HL-60 (cell line): ENCODE measurements around the gene RANBP3.

Experiments
- GABPA ChIP-seq: IDR thresholded peaks from 2 replicates; pipeline ENCODE4 v1.6.1; 2012; ENCODE audit warnings: low read depth
- POLR2AphosphoS5 ChIP-seq: IDR thresholded peaks from 2 replicates; pipeline ENCODE4 v1.6.1; 2012; ENCODE audit warnings: low read depth
- TF ChIP-seq, protein P1 (sequence below): IDR thresholded peaks from one replicate; pipeline ENCODE4 v1.5.1; 2011; ENCODE audit warnings: low read length, control low read depth, inconsistent platforms; ENCODE audit not compliant: insufficient read depth
- TF ChIP-seq, protein P2 (sequence below): IDR thresholded peaks from 2 replicates; pipeline ENCODE4 v1.6.1; 2012; ENCODE audit warnings: low read depth; ENCODE audit not compliant: insufficient replicate concordance

DNA sequence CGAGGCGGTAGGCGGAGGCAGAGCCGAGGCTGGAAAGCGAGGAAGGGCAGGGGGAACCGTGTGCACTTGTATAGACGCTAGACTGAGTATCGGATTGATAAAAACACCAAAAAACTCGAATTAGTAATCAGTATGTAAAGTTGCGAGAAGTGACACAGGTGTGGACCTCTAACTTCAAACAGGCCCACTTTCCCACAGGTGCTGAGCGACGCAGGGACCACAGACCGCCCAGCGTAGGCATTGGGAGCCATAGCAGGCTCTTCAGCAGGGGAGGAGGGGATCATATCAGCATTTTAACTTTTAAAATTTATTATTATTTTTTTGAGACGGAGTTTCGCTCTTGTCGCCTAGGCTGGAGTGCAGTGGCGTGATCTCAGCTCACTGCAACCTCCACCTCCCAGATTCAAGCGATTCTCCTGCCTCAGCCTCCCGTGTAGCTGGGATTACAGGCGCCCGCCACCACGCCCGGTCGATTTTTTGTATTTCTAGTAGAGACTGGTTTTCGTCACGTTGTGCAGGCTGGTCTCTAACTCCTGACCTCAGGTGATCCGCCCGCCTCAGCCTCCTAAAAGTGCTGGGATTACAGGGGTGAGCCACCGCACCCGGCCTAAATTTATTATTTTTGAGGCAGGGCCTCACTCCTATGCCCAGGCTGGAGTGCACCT is 72.7 kb downstream of the RANBP3 start:
- TF ChIP-seq, protein P1, sequence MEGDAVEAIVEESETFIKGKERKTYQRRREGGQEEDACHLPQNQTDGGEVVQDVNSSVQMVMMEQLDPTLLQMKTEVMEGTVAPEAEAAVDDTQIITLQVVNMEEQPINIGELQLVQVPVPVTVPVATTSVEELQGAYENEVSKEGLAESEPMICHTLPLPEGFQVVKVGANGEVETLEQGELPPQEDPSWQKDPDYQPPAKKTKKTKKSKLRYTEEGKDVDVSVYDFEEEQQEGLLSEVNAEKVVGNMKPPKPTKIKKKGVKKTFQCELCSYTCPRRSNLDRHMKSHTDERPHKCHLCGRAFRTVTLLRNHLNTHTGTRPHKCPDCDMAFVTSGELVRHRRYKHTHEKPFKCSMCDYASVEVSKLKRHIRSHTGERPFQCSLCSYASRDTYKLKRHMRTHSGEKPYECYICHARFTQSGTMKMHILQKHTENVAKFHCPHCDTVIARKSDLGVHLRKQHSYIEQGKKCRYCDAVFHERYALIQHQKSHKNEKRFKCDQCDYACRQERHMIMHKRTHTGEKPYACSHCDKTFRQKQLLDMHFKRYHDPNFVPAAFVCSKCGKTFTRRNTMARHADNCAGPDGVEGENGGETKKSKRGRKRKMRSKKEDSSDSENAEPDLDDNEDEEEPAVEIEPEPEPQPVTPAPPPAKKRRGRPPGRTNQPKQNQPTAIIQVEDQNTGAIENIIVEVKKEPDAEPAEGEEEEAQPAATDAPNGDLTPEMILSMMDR = no peak
- TF ChIP-seq GABPA (no peak), POLR2AphosphoS5 (no peak)
- TF ChIP-seq, protein P2, sequence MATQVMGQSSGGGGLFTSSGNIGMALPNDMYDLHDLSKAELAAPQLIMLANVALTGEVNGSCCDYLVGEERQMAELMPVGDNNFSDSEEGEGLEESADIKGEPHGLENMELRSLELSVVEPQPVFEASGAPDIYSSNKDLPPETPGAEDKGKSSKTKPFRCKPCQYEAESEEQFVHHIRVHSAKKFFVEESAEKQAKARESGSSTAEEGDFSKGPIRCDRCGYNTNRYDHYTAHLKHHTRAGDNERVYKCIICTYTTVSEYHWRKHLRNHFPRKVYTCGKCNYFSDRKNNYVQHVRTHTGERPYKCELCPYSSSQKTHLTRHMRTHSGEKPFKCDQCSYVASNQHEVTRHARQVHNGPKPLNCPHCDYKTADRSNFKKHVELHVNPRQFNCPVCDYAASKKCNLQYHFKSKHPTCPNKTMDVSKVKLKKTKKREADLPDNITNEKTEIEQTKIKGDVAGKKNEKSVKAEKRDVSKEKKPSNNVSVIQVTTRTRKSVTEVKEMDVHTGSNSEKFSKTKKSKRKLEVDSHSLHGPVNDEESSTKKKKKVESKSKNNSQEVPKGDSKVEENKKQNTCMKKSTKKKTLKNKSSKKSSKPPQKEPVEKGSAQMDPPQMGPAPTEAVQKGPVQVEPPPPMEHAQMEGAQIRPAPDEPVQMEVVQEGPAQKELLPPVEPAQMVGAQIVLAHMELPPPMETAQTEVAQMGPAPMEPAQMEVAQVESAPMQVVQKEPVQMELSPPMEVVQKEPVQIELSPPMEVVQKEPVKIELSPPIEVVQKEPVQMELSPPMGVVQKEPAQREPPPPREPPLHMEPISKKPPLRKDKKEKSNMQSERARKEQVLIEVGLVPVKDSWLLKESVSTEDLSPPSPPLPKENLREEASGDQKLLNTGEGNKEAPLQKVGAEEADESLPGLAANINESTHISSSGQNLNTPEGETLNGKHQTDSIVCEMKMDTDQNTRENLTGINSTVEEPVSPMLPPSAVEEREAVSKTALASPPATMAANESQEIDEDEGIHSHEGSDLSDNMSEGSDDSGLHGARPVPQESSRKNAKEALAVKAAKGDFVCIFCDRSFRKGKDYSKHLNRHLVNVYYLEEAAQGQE = no peak
